GM12891 (cell line): ENCODE data around the gene FAM120C.

Source experiments
- DNase-seq: peaks from one replicate; pipeline ENCODE4 v3.0.0; 2011; ENCODE audit warnings: low spot score; ENCODE audit not compliant: insufficient read length
- FAIRE-seq: peaks from 2 replicates; lab custom pipeline; 2011; peaks lifted over from hg19 to GRCh38; lab: Jason Lieb, UNC
- PAX5 ChIP-seq: IDR thresholded peaks from 2 replicates; pipeline ENCODE4 v1.6.1; 2011; ENCODE audit warnings: low read length, moderate library complexity, mild to moderate bottlenecking; ENCODE audit not compliant: insufficient read depth, severe bottlenecking
- POLR2A ChIP-seq: IDR thresholded peaks from 2 replicates; pipeline ENCODE4 v1.6.1; 2011; ENCODE audit warnings: low read depth, low read length, control low read depth
- POLR2AphosphoS5 ChIP-seq: IDR thresholded peaks from 2 replicates; pipeline ENCODE4 v1.6.1; 2011; ENCODE audit warnings: low read depth, low read length, control low read depth
- POU2F2 ChIP-seq: IDR thresholded peaks from 2 replicates; pipeline ENCODE4 v1.6.1; 2011; ENCODE audit warnings: low read depth, mild to moderate bottlenecking, control low read depth, low read length, moderate library complexity
- SPI1 ChIP-seq: IDR thresholded peaks from 2 replicates; pipeline ENCODE4 v1.6.1; 2011; ENCODE audit warnings: low read depth, low read length, control low read depth
- TAF1 ChIP-seq: IDR thresholded peaks from 2 replicates; pipeline ENCODE4 v1.6.1; 2011; ENCODE audit warnings: low read depth, low read length, control low read depth

The FAM120C gene

DNA sequence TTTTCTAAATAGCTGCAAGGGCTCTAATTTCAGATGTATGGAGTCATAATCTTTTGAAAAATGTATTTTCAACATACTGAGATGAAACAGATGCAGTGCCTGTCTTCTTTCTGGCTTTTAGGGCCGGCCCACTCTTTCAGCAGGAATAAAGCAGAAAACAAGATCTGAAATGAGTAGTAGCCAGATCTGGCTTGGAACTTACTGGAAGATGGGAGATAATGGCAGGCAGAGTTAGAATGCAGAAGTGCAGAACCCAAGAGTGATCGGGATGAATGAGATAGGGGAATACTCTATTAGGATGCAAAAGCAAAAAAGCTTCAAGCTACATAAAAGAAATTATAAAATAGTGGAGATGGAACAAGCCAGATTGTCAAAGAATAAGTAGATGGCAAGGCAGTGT is 1.4 kb upstream of the FAM120C start:
- DNase-seq, result no peak
- TF ChIP-seq PAX5 (no peak), POLR2AphosphoS5 (no peak), POLR2A (no peak), SPI1 (no peak), POU2F2 (no peak), TAF1 (no peak)
- FAIRE-seq, result no peak

- FAIRE-seq (peak; percentile 94), DNase-seq (peak; percentile 10)
- TF ChIP-seq POLR2AphosphoS5 (0 out of 2 replicates have a peak, but pooled peaks have one; percentile 33), POU2F2 (no peak), POLR2A (peak; percentile 69; the same call in 1 of the 2 replicates)
These were observed 725 bp downstream of the FAM120C start for GRCh38 chrX:54182194-54182863.

DNA sequence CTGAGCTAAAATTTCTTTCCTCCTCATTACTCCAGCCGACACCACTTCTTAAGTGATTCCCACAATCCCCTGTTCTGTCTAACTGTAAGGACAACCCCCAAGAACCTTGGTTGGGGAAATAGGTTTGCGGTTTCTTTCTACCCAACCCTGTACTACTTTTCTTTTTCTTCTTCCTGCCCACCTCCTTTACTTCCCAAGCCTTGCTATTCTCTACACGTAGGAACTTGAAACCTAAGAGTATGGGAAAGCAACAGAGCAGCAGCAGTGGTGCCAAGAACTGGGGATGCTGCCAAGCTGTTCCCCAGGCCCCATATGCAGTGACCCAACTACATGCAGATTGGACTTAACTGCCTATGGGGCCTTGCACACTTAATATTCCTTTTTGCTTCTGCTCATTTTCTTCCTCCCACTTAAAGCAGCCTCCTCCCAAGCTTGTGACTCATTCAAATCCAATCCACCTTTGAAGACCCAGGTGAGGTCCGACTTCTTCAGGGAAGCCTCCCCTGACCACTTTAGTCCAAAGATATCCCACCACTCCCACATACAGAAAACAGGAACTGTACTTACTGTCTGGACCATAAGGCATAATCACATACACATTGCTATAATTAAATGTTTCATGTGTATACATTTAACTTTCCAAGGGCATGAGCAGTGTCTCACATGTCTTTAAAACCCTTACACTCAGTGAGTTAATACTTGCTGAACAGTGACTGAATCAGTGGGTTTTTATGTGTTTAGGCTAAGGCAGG is 1.7 kb downstream of the FAM120C start:
- DNase-seq (no peak), FAIRE-seq (peak; percentile 58)

GRCh38 chrX:54180403-54180802 is 2.7 kb downstream of the FAM120C start:
- DNase-seq, result no peak
- peak; percentile 60 for FAIRE-seq
- no peak for TF ChIP-seq TAF1
- no peak for TF ChIP-seq POLR2A
- TF ChIP-seq POU2F2, result no peak
- no peak for TF ChIP-seq PAX5
- TF ChIP-seq POLR2AphosphoS5, result no peak
- no peak for TF ChIP-seq SPI1

More for the DNA sequence above, 1.7 kb downstream of the FAM120C start:
- TF ChIP-seq TAF1 (no peak), SPI1 (peak; percentile 19; the same call in 1 of the 2 replicates), POLR2A (no peak), POU2F2 (no peak)

DNA sequence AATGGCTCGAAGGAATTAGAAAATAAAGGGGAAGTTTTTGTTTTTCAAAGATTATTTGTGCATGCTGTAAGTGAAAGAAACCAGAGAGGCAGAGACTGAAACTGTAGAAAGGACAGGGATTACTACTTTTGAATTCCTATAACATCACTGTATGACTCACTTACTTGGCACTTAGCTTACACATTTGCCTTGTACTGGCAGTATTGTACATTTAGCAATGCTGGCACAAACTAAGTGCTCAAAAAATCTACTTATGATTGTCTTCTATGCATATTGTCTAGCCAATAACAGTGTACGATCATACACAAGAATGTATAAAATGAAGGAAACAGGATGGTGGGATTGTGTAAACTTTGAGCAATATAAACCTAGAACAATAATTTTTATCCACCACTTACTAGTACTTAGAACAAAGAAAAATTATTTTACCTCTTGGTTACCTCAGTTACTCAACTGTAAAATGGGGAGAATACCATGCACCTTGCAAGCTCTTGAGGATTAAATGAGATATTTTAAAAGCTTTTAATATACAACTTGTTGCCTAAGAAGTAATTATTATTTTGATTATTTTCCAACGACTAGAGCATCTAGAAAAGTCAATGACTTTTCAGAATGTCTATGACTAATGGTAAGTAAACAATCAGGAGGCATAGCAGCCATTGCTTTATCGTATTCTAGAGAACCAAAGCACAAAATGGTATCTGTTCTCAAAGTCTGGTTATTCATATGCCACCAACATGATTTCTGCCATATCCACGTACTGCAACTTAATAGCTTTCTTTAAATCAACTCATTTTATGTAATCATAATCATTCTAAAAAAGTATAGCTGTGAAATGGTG is 4.7 kb downstream of the FAM120C start:
- DNase-seq (no peak), FAIRE-seq (peak; percentile 68)
- no peak for TF ChIP-seq SPI1
- no peak for TF ChIP-seq POU2F2
- no peak for TF ChIP-seq POLR2AphosphoS5
- no peak for TF ChIP-seq POLR2A
- TF ChIP-seq PAX5, result no peak
- TF ChIP-seq TAF1, result no peak

GRCh38 chrX:54177306-54177705 is 5.7 kb downstream of the FAM120C start:
- DNase-seq, result no peak
- no peak for FAIRE-seq
- TF ChIP-seq SPI1, result no peak
- TF ChIP-seq POLR2AphosphoS5, result no peak
- TF ChIP-seq PAX5, result no peak
- TF ChIP-seq POLR2A, result no peak
- TF ChIP-seq POU2F2, result no peak
- no peak for TF ChIP-seq TAF1

- DNase-seq (no peak), FAIRE-seq (no peak)
- TF ChIP-seq SPI1, result no peak
- TF ChIP-seq POU2F2, result no peak
- no peak for TF ChIP-seq POLR2AphosphoS5
- TF ChIP-seq TAF1, result no peak
- no peak for TF ChIP-seq POLR2A
- TF ChIP-seq PAX5, result no peak
These were observed 9.3 kb downstream of the FAM120C start for GRCh38 chrX:54173791-54174190.

DNA sequence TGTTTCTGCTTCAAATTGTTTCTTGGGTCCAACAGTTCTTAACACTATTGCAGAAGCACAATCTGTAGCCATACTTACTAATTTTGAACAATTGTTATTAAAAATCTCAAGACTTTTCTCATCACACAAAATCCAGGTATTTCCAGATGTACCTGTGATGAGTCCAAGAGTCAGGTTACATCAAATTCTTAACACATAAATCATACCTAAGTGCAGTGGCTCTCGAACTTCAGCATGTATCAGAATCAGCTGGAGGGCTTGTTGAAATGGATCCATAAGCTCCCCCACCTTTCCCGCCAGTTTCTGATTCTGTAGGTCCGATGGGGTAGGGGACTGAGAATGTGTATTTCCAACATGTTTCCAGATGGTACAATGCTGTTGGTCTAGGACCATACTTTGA is 10.6 kb downstream of the FAM120C start:
- no peak for FAIRE-seq
- TF ChIP-seq POLR2AphosphoS5 (no peak), PAX5 (no peak), SPI1 (no peak), TAF1 (no peak), POU2F2 (no peak), POLR2A (no peak)
- DNase-seq, result no peak

DNA sequence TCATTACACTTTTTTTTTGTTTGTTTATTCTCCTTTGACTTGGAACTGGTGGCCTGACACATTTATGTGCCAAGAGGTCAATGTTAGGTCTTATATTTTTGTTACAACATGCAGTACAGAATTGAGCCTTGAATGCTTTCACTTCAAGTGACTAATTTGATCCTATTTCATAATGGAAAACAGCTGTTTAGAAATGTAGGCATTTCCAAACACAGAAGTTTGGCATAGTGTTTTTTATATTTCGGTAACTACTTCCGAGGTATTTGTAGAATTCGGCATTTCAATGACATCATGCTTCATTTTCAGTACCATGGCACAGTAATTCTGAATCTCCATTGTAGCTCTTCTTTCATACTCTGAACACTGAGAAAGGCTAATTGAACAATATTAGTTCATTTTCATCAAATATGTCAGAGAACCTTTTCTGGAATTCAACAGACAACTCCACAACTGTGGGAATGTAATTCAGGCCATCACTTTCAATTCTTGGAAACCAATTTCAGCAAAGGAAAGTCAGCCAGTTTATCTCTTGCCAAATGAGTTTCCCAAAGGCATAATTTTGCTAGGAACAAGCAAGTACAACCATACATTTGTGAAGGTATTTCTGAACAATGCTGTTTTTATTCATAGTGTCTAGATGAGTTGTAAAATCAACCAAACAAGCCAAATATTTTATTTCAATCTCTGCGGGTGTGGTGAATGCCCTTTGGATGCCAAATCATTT is 11.4 kb downstream of the FAM120C start:
- TF ChIP-seq SPI1 (no peak), POLR2AphosphoS5 (no peak), TAF1 (no peak), POU2F2 (no peak), PAX5 (no peak), POLR2A (no peak)
- DNase-seq (no peak), FAIRE-seq (no peak)
